ENCODE data around the gene KRTAP12-3. TPM values are rescaled to one million over a fixed set of nuclear protein-coding genes. Genes with fewer than 3 reads are reported as not detected.

KRTAP12-3 gene
- total and polyA plus RNA-seq, 10 of the 15 experiments (the other 5 are each of a cell fraction or from before 2014, with no cell fraction given): not detected

- ATAC-seq: no peak
- H3K4me2 ChIP-seq (ENCODE audit: control insufficient read depth, insufficient read depth): no peak overlapping the region
- TF ChIP-seq FOXM1 (IDR thresholded peaks at IDR 0.05; ENCODE audit: low read depth, low read length) (no peak), EP300 (IDR thresholded peaks at IDR 0.05; ENCODE audit: borderline replicate concordance in 1 of 2, control insufficient read depth in 1 of 2, low read depth in 2 of 2, low read length in 2 of 2) (no peak), RAD51 (IDR thresholded peaks at IDR 0.05) (no peak), BCL11A (IDR thresholded peaks at IDR 0.05; ENCODE audit: low read depth, low read length) (no peak), ATF7 (IDR thresholded peaks at IDR 0.05; ENCODE audit: low read depth) (no peak), CHD2 (IDR thresholded peaks at IDR 0.05; ENCODE audit: borderline replicate concordance, low read depth, low read length) (no peak), STAT1 (conservative IDR thresholded peaks at IDR 0.05) (no peak), PAX8 (IDR thresholded peaks at IDR 0.05) (no peak), KDM1A (IDR thresholded peaks at IDR 0.05; ENCODE audit: borderline replicate concordance) (no peak), ZNF384 (IDR thresholded peaks at IDR 0.05; ENCODE audit: borderline replicate concordance, low read depth, low read length) (no peak), TAF1 (IDR thresholded peaks at IDR 0.05; ENCODE audit: borderline replicate concordance, low read depth, low read length) (no peak), POLR2AphosphoS5 (IDR thresholded peaks at IDR 0.05; ENCODE audit: low read length) (no peak), ZBTB33 (IDR thresholded peaks at IDR 0.05) (no peak), IKZF2 (IDR thresholded peaks at IDR 0.05) (no peak), BHLHE40 (IDR thresholded peaks at IDR 0.05; ENCODE audit: borderline replicate concordance in 1 of 2, low read depth in 2 of 2, low read length in 1 of 2) (no peak)
- TF ChIP-seq, protein P1, sequence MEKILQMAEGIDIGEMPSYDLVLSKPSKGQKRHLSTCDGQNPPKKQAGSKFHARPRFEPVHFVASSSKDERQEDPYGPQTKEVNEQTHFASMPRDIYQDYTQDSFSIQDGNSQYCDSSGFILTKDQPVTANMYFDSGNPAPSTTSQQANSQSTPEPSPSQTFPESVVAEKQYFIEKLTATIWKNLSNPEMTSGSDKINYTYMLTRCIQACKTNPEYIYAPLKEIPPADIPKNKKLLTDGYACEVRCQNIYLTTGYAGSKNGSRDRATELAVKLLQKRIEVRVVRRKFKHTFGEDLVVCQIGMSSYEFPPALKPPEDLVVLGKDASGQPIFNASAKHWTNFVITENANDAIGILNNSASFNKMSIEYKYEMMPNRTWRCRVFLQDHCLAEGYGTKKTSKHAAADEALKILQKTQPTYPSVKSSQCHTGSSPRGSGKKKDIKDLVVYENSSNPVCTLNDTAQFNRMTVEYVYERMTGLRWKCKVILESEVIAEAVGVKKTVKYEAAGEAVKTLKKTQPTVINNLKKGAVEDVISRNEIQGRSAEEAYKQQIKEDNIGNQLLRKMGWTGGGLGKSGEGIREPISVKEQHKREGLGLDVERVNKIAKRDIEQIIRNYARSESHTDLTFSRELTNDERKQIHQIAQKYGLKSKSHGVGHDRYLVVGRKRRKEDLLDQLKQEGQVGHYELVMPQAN (conservative IDR thresholded peaks at IDR 0.05): no peak
- TF ChIP-seq, protein P2, sequence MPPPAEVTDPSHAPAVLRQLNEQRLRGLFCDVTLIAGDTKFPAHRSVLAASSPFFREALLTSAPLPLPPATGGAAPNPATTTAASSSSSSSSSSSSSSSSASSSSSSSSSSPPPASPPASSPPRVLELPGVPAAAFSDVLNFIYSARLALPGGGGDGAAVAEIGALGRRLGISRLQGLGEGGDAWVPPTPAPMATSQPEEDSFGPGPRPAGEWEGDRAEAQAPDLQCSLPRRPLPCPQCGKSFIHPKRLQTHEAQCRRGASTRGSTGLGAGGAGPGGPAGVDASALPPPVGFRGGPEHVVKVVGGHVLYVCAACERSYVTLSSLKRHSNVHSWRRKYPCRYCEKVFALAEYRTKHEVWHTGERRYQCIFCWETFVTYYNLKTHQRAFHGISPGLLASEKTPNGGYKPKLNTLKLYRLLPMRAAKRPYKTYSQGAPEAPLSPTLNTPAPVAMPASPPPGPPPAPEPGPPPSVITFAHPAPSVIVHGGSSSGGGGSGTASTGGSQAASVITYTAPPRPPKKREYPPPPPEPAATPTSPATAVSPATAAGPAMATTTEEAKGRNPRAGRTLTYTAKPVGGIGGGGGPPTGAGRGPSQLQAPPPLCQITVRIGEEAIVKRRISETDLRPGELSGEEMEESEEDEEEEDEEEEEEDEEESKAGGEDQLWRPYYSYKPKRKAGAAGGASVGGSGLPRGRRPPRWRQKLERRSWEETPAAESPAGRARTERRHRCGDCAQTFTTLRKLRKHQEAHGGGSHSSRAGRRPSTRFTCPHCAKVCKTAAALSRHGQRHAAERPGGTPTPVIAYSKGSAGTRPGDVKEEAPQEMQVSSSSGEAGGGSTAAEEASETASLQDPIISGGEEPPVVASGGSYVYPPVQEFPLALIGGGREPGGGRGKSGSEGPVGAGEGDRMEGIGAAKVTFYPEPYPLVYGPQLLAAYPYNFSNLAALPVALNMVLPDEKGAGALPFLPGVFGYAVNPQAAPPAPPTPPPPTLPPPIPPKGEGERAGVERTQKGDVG (CRISPR knock-in tag; IDR thresholded peaks at IDR 0.05): no peak
- TF ChIP-seq, protein P3, sequence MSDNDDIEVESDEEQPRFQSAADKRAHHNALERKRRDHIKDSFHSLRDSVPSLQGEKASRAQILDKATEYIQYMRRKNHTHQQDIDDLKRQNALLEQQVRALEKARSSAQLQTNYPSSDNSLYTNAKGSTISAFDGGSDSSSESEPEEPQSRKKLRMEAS (IDR thresholded peaks at IDR 0.05; ENCODE audit: low read depth, low read length): no peak
- H3K79me2 ChIP-seq (ENCODE audit: control insufficient read depth, insufficient read depth, low read length): no peaks in the 10 kb centered on the region
- no peaks in the 10 kb centered on the region for H3K36me3 ChIP-seq (ENCODE audit: control insufficient read depth in 2 of 2, insufficient read depth in 2 of 2, low read length in 1 of 2)
- no peak overlapping the region for H3K27ac ChIP-seq (ENCODE audit: control insufficient read depth, insufficient read depth)
- no peaks in the 10 kb centered on the region; the same call in 1 of the 2 replicates for H3K4me1 ChIP-seq (ENCODE audit: control insufficient read depth, insufficient read depth, low read length)
- intact Hi-C loops (cut with micrococcal nuclease; ENCODE audit: unreplicated experiment): no loop called here
- SMC1A ChIA-PET (ENCODE audit: uncharacterized antibody, unreplicated experiment): interaction anchor here (1.3 kb wide), 1 partner anchor 60 kb away, joined by 3 read pairs; no protein-coding TSS in a partner anchor
- RAD21 ChIA-PET (ENCODE audit: unreplicated experiment): no interaction called here
- FAIRE-seq: no peak
- 42% methylated on average over 14 of the region's 15 CpGs for WGBS (ENCODE audit: insufficient coverage, insufficient replicate concordance, low lambda C conversion rate, missing lambda C conversion rate)
- H4K20me1 ChIP-seq (ENCODE audit: control insufficient read depth, insufficient read depth): no peaks in the 10 kb centered on the region
- no peaks in the 10 kb centered on the region for H3K9me3 ChIP-seq (replicated peaks; ENCODE audit: control insufficient read depth, insufficient read depth, low read length)
- CTCF ChIA-PET: no interaction called here
- H3K4me3 ChIP-seq: no peak overlapping the region
- H2AFZ ChIP-seq (ENCODE audit: control insufficient read depth, low read depth, low read length): no peak overlapping the region
- no TSS peak for BruUV-seq (replicated peaks)
- H3K27me3 ChIP-seq (replicated peaks in 1 of 2; ENCODE audit: control insufficient read depth in 2 of 2, insufficient read depth in 2 of 2, low read length in 1 of 2): peaks cover 0 to 1% of the 10 kb centered on the region in 2 experiments; a peak in 2 of 4 replicates
- DNase-seq (ENCODE audit: low read depth, low spot score): no peak
- in situ Hi-C loops (cut with MboI): no loop called here
- H3K9ac ChIP-seq (ENCODE audit: control insufficient read depth, insufficient read depth, low read length): no peak overlapping the region
- POLR2A ChIA-PET: no interaction called here
Observed at GRCh38 chr21:44682580-44683151, 24.9 kb downstream of the KRTAP12-3 start.
